Spleen (tissue), 7 donors: ENCODE results near the gene PDCD4.

Source experiments
- CTCF ChIP-seq, 11 experiments: fragments of 200-600 bp in 7 of 11; fragments of 450-650 bp in 4 of 11; sonication (generic) in 4 of 11; IDR thresholded peaks in 8 of 11; conservative IDR thresholded peaks in 3 of 11; 1 replicate in 7 of 11; 2 replicates in 4 of 11; pipeline versions ENCODE4 v1.4.0 to v1.8.0; 2016 to 2021; ENCODE audit warnings: antibody characterized with exemption in 11 of 11, inconsistent platforms in 4 of 11, mild to moderate bottlenecking in 1 of 11
- POLR2A ChIP-seq, 3 donors: fragments of 450-650 bp; IDR thresholded peaks; one replicate each; pipeline ENCODE4 v1.5.1; 2017; ENCODE audit warnings: antibody characterized with exemption in 3 of 3, mild to moderate bottlenecking in 1 of 3
- POLR2AphosphoS5 ChIP-seq, 3 donors: sonication (generic); formaldehyde crosslinking; IDR thresholded peaks; one replicate each; pipeline ENCODE4 v1.5.1; 2017; ENCODE audit warnings: antibody characterized with exemption in 3 of 3
- donor health status: DM: no; HTN: no; CAD: no; lungs with moderate emphysema.
- donor health status: DM: no; HTN: no; CAD: no.
- donor health status: DM: no; HTN: no; CAD: no.

DNA sequence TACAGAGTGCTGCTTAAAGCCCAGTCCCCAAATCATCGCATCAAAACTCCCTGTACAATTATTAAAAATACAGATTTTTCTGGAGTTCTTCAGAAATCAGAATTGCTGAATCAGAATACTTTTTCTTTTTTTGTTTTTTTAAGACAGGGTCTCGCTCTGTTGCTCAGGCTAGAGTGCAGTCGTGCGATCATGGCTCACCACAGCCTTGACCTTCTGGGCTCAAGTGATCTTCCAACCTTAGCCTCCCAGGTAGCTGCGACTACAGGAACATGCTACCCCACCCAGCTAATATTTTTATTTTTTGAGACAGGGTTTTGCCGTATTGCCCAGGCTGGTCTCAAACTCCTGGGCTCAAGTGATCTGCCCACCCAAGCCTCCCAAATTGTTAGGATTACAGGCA is 43.3 kb downstream of the PDCD4 start:
- TF ChIP-seq CTCF (IDR thresholded peaks at IDR 0.05 in 8 of 11, conservative IDR thresholded peaks at IDR 0.05 in 3 of 11) (no peak), POLR2AphosphoS5 (IDR thresholded peaks at IDR 0.05) (no peak), POLR2A (IDR thresholded peaks at IDR 0.05) (no peak)
